Daoy (cell line): ENCODE results near the gene NUP37. TPM values are rescaled to one million over a fixed set of nuclear protein-coding genes. Genes with fewer than 3 reads are reported as not detected.

Experiments used
- DNase-seq: peaks from one replicate; pipeline ENCODE4 v3.0.0-alpha.2; 2015; ENCODE audit warnings: low read depth
- total RNA-seq: library from RNA; depleted of rRNA; stranded (reverse); fragments of >200 nt; shearing (Covaris generic); gene quantifications from 2 replicates; pipeline ENCODE4 v1.2.3, GENCODE V29; 2014; rRNA removed

NUP37 gene
- total RNA-seq, 1 experiment from 2014 or later: 135 TPM

DNA sequence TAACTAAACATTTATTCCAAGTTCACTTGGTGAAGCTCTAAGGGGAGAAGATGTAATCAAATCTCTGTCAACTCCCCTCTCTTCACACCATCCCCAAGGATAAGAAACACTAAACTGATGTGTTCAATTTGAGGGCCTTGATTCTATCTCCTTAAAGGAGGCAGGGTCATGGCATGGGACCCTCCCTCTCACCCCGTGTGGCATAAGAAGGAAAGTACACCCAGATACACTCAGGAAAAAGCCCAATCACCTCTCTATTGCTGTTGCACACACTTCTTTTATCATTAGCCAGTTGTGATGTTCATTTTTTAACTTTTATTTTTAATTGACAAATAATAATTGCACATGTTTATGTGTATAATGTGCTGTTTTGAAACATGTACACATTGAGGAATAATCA is 93.2 kb downstream of the NUP37 start:
- DNase-seq: no peak

DNA sequence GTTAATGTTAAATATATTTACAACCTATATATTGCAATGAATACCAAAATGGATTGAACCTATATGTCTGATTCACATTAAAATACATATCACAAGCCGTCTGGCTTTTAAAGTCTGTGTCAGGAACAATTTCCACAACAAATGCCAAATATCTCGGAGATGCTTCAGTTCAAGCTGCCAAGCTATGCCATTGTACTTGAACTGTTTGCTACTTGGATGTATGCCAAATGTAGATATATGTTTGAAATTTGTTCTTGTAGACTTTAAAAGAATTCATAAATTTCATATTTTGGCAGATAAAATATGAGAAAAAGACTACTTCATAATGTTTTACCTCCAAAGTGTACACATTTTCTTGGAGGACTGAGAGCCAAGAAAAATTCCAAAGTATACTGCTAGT is 95.1 kb downstream of the NUP37 start:
- DNase-seq: no peak

DNA sequence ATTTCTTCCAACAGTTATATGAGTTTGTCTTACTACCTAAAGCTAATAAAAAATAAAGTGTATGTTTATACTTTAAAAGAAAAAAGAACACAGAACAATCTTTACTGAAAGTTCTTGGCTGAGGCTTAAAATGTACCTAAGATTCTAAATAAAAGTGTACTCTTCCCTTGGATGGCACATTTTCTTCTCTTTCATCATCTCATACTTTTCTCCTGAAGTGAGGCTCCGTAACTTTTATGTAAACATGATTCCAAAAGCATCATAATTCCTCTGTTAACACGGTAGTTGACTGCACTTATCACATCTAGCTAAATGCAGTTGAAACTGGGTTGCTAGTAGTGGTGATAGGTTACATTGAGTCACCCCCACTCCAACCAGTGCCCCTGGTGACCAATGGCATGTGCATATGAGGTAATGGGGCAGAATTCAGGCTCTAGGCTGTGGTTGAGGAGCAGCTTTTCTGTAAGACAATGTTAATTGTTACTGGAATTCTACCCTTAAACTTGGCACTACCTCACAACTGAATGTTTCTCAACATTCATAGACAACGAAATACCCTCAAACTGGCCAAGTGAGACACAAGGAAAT is 96.5 kb downstream of the NUP37 start:
- DNase-seq: peak; percentile 2

Other genes with a start within 250 kb of the NUP37 start
- 2.9 and 4.3 TPM in 2 replicates for gene DRAM1, start 242.5 kb downstream of the NUP37 start, total RNA-seq
- 32.1 and 43.1 TPM in 2 replicates for gene WASHC3, start 58.1 kb downstream of the NUP37 start, total RNA-seq
- 43.3 and 66.3 TPM in 2 replicates for gene PARPBP, start 69 bp upstream of the NUP37 start, total RNA-seq
- not detected in 2 replicates for gene PMCH, start 77.7 kb upstream of the NUP37 start, total RNA-seq